Measurements from ENCODE around the gene PIP5K1C.

DNA sequence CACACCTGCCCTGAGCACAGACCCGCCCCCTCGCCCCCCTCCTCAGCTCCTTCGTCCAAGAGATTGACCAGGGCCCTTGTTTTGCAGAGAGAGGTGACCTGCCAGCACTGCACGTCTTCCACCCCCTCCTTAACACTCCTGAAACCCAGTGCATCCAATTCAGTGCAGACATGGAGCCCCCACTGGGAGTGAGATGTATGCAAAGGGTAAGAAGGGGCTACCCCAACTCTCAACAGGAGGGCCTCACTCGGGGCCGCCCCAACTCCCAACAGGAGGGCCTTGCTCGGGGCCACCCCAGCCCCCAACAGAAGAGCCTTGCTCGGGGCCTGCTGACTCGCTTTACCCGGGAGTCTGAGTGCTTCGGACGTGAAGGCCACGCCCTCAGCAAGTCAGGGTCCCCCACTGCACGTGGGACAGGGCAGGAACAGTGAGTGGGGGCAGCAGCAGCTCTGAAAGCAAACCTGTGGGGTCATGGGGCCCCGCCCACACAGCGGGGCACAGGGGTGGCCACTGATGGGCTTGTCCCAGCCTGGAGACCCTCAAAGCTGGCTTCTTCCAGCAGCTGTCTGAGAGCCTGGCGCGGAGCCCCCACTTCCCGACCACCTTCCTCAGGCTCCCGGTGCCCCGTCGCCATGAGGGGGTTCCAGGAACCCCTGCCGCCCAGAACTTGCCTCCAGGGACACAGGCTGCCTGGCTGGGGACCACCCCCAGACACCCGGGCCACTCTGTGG is 79.3 kb downstream of the PIP5K1C start:
- TF ChIP-seq CTCF (IDR thresholded peaks at IDR 0.05) = no peak
- no peak for TF ChIP-seq POLR2AphosphoS5 (IDR thresholded peaks at IDR 0.05)
